SU-DHL-6 (cell line): ENCODE data around the gene PGPEP1.
"Not testable (repeated sequence)": the region's sequence is repeated elsewhere in the genome, so short reads cannot be mapped to it uniquely, and the experiment has no call there.

Source experiments
- H2AFZ ChIP-seq: fragments of 200-600 bp; sonication (generic); 2 replicates; pipeline ENCODE4 v1.6.1; 2014; ENCODE audit warnings: low read depth, mild to moderate bottlenecking, moderate library complexity, mixed read lengths, antibody characterized with exemption, low read length; ENCODE audit not compliant: severe bottlenecking
- H3F3A ChIP-seq: fragments of 200-600 bp; shearing (Covaris generic); 2 replicates; pipeline ENCODE4 v1.6.0; 2016; ENCODE audit warnings: antibody characterized with exemption, mild to moderate bottlenecking; ENCODE audit not compliant: insufficient read depth
- H3K27ac ChIP-seq: fragments of 200-600 bp; sonication (generic); 2 replicates; pipeline ENCODE4 v1.5.1; 2016; ENCODE audit warnings: low read depth, mild to moderate bottlenecking, low read length, moderate library complexity, mixed read lengths
- H3K27me3 ChIP-seq: fragments of 200-600 bp; sonication (generic), shearing (Covaris generic); 2 replicates; pipeline ENCODE4 v1.6.0; 2014; ENCODE audit warnings: mild to moderate bottlenecking, low read length
- H3K36me3 ChIP-seq: fragments of 200-600 bp; sonication (generic); 2 replicates; pipeline ENCODE4 v1.6.1; 2014; ENCODE audit warnings: mild to moderate bottlenecking, low read length, mixed read lengths
- H3K4me2 ChIP-seq: fragments of 300-600, 200-600 bp; shearing (Covaris generic), sonication (generic); 2 replicates; pipeline ENCODE4 v1.6.0; 2014; ENCODE audit warnings: low read length, low read depth, mild to moderate bottlenecking; ENCODE audit not compliant: poor library complexity, severe bottlenecking
- H3K4me3 ChIP-seq: fragments of 200-600 bp; sonication (generic); 2 replicates; pipeline ENCODE4 v1.5.1; 2014; ENCODE audit warnings: antibody characterized with exemption, low read length, mild to moderate bottlenecking, mixed read lengths; ENCODE audit not compliant: insufficient read depth, poor library complexity, severe bottlenecking
- H3K79me2 ChIP-seq: fragments of 200-600 bp; sonication (generic); 2 replicates; pipeline ENCODE4 v1.6.1; 2014; ENCODE audit warnings: mild to moderate bottlenecking, low read length, moderate library complexity; ENCODE audit not compliant: insufficient read depth
- H3K9ac ChIP-seq: fragments of 200-600 bp; sonication (generic); 2 replicates; pipeline ENCODE4 v1.7.0; 2014; ENCODE audit warnings: mild to moderate bottlenecking, low read length
- H3K9me2 ChIP-seq: fragments of 200-600 bp; sonication (generic); replicated peaks from 2 replicates; pipeline ENCODE4 v1.6.1; 2014; ENCODE audit warnings: low read length; ENCODE audit not compliant: insufficient read depth
- H3K9me3 ChIP-seq: fragments of 200-600 bp; sonication (generic); 2 replicates; pipeline ENCODE4 v1.6.1; 2014; ENCODE audit warnings: low read length, mixed read lengths; ENCODE audit not compliant: insufficient read depth
- H4K20me1 ChIP-seq: fragments of 200-600 bp; sonication (generic); 2 replicates; pipeline ENCODE4 v1.6.1; 2014; ENCODE audit warnings: low read depth, mild to moderate bottlenecking, antibody characterized with exemption, low read length, moderate library complexity, mixed read lengths
- CTCF ChIP-seq: fragments of 200-600 bp; sonication (generic); IDR thresholded peaks from one replicate; pipeline ENCODE4 v1.5.1; 2017; ENCODE audit warnings: antibody characterized with exemption, mild to moderate bottlenecking, low read length, moderate library complexity; ENCODE audit not compliant: insufficient read depth, poor library complexity, severe bottlenecking
- EZH2phosphoT487 ChIP-seq: fragments of 200-600 bp; sonication (generic), shearing (Covaris generic); conservative IDR thresholded peaks from 2 replicates; pipeline ENCODE4 v1.6.1; 2018; ENCODE audit warnings: mild to moderate bottlenecking, antibody characterized with exemption, low read length, moderate library complexity, mixed read lengths

Gene PGPEP1

GRCh38 chr19:18322318-18322758 is 18.1 kb upstream of the PGPEP1 start:
- peak overlapping the region; percentile 90 for H3K9ac ChIP-seq
- H3F3A ChIP-seq, result peaks cover 11% of the 10 kb centered on the region
- H2AFZ ChIP-seq, result no peak overlapping the region
- peak overlapping the region; percentile 94 for H3K4me2 ChIP-seq
- H3K36me3 ChIP-seq, result no peaks in the 10 kb centered on the region
- TF ChIP-seq EZH2phosphoT487, result no peak
- TF ChIP-seq CTCF, result peak; percentile 45
- no peaks in the 10 kb centered on the region for H4K20me1 ChIP-seq
- no peaks in the 10 kb centered on the region for H3K27me3 ChIP-seq
- peak overlapping the region; percentile 71 for H3K27ac ChIP-seq
- no peaks in the 10 kb centered on the region for H3K9me2 ChIP-seq
- peak overlapping the region; percentile 65 for H3K4me3 ChIP-seq
- peaks cover 45% of the 10 kb centered on the region for H3K79me2 ChIP-seq
- H3K9me3 ChIP-seq, result no peaks in the 10 kb centered on the region

GRCh38 chr19:18322759-18323460 is 17.5 kb upstream of the PGPEP1 start, which contains the start of gene LSM4:
LSM4 (minus strand) TSS chr19:18323076; CDS start chr19:18323020, 56 bp downstream.
- peak within 1 kb of the TSS; percentile 90 for H3K9ac ChIP-seq
- H3K9me2 ChIP-seq, result no peaks in the 10 kb centered on the region
- peaks cover 40% of the 10 kb centered on the region for H3K79me2 ChIP-seq
- no peaks in the 10 kb centered on the region for H3K27me3 ChIP-seq
- H4K20me1 ChIP-seq, result no peaks in the 10 kb centered on the region
- H3F3A ChIP-seq, result peaks cover 11% of the 10 kb centered on the region
- H3K36me3 ChIP-seq, result no peaks in the 10 kb centered on the region
- H3K4me2 ChIP-seq, result peak within 1 kb of the TSS; percentile 95
- H2AFZ ChIP-seq, result peak within 1 kb of the TSS; percentile 88
- H3K4me3 ChIP-seq, result peak within 1 kb of the TSS; percentile 65
- TF ChIP-seq CTCF (peak; percentile 33), EZH2phosphoT487 (no peak)
- H3K9me3 ChIP-seq, result no peaks in the 10 kb centered on the region
- peak within 1 kb of the TSS; percentile 84 for H3K27ac ChIP-seq

GRCh38 chr19:18324373-18324731 is 16.0 kb upstream of the PGPEP1 start:
- not testable (repeated sequence) for H3K9me3 ChIP-seq, H2AFZ ChIP-seq, H3K36me3 ChIP-seq, H3K4me3 ChIP-seq, H3K27me3 ChIP-seq, H3K9ac ChIP-seq, H3K9me2 ChIP-seq, H3K27ac ChIP-seq, H3K4me2 ChIP-seq, H4K20me1 ChIP-seq
- H3K79me2 ChIP-seq, result peaks cover 34% of the 10 kb centered on the region
- H3F3A ChIP-seq, result peaks cover 11% of the 10 kb centered on the region

- no peak for TF ChIP-seq EZH2phosphoT487
- TF ChIP-seq CTCF, result no peak
- no peaks in the 10 kb centered on the region for H3K27me3 ChIP-seq
- no peak overlapping the region for H3K27ac ChIP-seq
- H3K9me3 ChIP-seq, result no peaks in the 10 kb centered on the region
- no peak overlapping the region for H3K4me2 ChIP-seq
- no peak overlapping the region for H3K4me3 ChIP-seq
- H2AFZ ChIP-seq, result no peak overlapping the region
- peaks cover 10% of the 10 kb centered on the region for H3K79me2 ChIP-seq
- no peak overlapping the region for H3K9ac ChIP-seq
- H3K9me2 ChIP-seq, result no peaks in the 10 kb centered on the region
- no peaks in the 10 kb centered on the region for H4K20me1 ChIP-seq
- H3K36me3 ChIP-seq, result no peaks in the 10 kb centered on the region
- H3F3A ChIP-seq, result peaks cover 11% of the 10 kb centered on the region
These were observed 13.6 kb upstream of the PGPEP1 start for GRCh38 chr19:18326772-18327171.
